Fibroblast of pulmonary artery (primary cell): ENCODE results near the gene CSTF1.

ENCODE experiments used
- DNase-seq: peaks from one replicate; pipeline ENCODE4 v3.0.0-alpha.2; 2010; ENCODE audit warnings: low read depth
- H3K4me3 ChIP-seq: replicated peaks from 2 replicates; pipeline ENCODE4 v1.5.1; 2011; ENCODE audit warnings: low read depth, mild to moderate bottlenecking, control low read depth, low read length, moderate library complexity
- TF ChIP-seq, protein P1 (sequence below): IDR thresholded peaks from 2 replicates; pipeline ENCODE4 v1.5.1; 2011; ENCODE audit warnings: mild to moderate bottlenecking, control low read depth, low read length, inconsistent platforms; ENCODE audit errors: missing control alignments

CSTF1 gene

DNA sequence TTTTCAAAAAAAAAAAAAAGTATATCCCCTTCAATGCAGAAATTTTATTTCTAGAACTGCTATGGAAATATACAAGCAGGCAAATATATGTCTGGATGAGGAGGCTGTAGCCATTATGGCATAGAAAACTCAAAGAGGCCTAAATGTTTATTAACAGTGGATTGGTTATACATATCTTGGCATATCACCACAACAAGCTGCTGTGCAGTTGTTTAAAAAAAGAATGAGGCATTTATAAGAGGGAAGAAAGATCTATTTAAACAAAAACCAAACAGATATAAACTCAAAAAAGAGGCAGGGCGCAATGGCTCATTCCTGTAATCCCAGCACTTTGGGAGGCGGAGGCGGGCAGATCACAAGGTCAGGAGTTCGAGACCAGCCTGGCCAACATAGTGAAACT is 45.8 kb downstream of the CSTF1 start:
- TF ChIP-seq, protein P1, sequence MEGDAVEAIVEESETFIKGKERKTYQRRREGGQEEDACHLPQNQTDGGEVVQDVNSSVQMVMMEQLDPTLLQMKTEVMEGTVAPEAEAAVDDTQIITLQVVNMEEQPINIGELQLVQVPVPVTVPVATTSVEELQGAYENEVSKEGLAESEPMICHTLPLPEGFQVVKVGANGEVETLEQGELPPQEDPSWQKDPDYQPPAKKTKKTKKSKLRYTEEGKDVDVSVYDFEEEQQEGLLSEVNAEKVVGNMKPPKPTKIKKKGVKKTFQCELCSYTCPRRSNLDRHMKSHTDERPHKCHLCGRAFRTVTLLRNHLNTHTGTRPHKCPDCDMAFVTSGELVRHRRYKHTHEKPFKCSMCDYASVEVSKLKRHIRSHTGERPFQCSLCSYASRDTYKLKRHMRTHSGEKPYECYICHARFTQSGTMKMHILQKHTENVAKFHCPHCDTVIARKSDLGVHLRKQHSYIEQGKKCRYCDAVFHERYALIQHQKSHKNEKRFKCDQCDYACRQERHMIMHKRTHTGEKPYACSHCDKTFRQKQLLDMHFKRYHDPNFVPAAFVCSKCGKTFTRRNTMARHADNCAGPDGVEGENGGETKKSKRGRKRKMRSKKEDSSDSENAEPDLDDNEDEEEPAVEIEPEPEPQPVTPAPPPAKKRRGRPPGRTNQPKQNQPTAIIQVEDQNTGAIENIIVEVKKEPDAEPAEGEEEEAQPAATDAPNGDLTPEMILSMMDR = no peak
- no peak for DNase-seq
- H3K4me3 ChIP-seq = no peak overlapping the region

DNA sequence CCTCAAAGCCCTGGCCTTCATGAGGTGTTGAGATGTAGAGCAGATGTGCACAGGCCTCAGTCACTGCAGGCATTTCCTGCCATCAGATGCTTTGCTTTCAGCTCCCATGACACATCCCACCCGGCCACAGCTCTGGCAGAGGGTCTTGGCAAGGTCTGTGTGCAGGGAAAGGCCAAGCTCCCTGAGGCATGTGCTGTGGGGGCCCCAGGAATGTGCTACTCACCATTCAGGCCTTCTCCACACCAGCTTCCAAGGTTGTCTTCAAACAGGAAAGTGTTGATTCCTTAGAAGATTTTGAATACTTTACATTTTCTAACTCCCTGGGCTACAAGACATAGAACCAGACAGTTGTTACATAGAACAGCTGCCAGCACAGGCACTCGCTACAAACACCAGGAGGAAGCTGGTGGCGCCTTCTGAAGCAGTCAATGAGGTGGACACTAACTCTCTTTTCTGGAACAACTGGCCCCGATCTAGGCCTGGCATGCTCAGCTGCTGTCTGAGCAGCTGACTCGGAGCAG is 47.4 kb downstream of the CSTF1 start:
- peak; percentile 99 for DNase-seq
- H3K4me3 ChIP-seq = no peak overlapping the region
- TF ChIP-seq, protein P1 = no peak

DNA sequence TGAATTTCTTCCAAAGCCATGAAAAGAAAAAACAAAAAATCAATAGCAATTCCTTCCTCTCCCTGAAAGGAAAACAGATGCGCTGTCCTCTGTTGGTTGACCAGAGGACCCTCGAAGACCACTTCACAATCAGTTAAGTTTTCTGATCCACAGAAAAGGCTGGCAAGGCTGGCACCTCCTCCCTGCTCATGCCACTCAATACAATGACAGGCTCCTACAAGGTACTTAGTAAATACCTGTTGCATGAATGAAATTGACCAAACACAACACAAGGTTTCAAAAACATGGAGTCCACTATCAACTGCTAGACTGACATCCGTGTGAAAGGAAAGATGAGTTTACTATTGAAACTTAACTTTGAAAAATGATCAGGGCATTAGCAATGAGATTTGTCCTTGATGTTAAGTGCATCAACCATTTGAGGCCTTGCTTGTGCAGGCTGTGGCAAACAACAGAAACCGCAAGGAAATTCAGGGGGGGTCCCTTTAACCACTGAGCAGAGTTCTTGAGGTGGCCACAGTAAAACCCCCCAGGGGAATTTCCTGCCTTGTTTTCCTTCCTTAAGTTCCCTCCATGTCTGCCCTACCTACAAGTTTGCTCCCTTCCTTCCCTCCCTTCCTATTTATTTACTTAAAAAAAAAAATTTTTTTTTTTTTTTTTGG is 48.0 kb downstream of the CSTF1 start:
- H3K4me3 ChIP-seq = no peak overlapping the region

DNA sequence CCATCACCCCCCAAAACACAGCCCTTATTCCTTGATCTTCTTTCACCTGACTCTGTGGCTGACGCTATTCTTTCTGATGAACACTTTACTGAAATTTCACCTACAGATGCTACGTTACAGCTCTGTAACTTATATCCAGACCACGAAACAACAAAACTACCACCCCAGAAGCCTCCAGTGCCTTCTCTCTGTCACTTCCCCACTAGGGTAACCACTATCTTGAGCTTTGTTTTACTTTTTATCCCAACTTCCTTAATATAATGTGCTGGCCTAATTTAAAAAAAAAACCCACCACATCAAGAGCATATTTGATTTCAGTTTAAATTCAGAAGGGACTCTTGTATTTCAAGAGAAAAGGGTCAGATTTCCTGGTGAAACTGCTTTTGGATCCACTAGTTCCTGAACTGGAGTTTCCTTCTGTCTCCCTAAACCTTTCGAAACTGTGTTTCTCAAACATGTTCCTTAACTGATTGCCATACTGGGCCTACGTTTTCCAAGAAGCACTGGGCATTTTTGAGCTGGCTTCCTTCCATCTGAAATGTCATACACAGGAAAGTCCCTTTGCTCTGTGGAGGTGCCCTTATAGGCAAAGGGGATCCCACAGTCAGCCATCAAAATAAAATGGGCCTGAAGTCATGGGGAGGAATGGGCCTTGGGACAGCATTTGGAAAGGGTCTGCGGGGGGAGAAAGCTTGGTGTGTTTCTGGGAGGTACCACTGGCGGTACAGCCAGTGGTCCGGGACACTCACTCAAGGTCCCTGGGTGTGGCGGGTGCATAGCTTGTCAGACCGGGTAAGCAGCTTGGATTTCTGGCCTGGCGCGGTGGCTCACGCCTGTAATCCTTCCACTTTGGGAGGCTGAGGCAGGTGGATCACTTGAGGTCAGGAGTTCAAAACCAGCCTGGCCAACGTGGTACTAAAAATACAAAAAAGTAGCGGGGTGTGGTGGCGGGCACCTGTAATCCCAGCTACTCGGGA is 50.2 kb downstream of the CSTF1 start:
- no peak overlapping the region for H3K4me3 ChIP-seq
- TF ChIP-seq, protein P1 = no peak
- peak; percentile 50 for DNase-seq

More for the DNA sequence above, 48.0 kb downstream of the CSTF1 start:
- TF ChIP-seq, protein P1 = no peak
- DNase-seq = no peak

DNA sequence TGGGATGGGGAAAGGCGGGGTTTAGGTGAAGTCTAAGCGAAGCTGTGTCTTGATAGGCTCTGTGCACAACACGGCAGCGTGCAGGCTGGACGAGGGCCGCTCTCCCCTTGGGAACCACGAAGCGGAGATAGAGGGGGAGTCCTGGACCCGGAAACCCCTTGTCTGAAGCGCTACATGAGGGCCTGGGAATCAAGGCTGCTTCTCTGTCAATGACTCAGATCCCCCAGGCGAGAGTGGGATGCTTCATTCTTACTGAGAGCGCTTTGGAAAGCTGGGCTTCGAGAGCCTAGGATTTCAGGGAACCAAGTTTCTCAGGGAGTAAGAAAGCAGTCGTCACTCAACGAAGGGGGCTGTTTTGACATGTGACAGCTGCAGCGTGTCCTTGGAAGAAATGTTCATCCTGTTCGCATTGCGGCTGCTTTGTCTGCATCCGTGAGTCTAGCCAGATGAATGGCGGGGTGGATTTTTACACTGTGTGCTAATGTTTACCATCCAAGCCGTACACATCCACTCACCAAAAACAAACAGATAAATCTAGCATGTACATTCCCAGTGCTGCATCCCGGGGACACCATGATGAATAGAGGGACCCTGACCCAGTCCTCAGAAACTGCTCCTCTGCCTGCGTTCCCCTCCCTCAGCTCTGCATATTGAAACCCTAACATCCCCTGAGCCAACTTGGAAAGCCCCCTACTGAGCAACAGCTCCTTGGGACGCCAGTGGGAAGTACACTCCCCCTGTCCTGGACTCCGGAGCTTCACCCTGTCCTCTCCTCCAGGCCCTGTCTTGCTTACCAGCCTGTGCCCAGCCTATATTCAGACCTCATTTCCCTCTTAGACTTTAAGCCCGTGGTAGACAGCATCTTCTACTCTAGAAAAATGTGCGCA is 51.5 kb downstream of the CSTF1 start:
- peak overlapping the region; percentile 7 for H3K4me3 ChIP-seq
- TF ChIP-seq, protein P1 = no peak
- DNase-seq = peak; percentile 78

DNA sequence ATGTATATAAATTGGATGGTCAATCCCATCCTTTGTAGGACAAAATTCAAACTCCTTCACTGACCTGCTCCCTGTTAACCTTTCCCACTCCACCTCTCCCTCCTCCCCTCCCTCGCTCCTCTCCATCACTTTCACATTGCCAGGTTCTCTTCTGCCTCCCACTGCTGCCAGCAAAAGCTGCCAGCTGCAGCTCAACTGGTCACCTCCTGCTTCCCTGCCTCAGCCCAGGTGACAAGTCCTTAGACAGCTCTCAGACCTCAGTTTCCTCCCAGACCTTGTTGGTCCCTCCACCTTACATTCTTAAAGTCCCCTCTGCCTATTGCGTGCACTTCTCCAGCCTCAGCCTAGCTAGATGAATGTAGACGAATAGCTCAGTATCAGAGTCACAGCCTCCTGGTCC is 52.7 kb downstream of the CSTF1 start:
- H3K4me3 ChIP-seq = no peak overlapping the region
- TF ChIP-seq, protein P1 = no peak
- DNase-seq = no peak
